Stimulated activated CD4-positive, alpha-beta T cell treated with anti-CD3 and anti-CD28 coated beads, TNF-alpha, amount 100 ng/mL, for 24 hours (primary cell): ENCODE data around the gene KIAA1958.

Source experiments
- DNase-seq, 3 experiments: peaks; one replicate each; pipeline ENCODE4 v3.0.0-alpha.2; 2020; ENCODE audit warnings: low read depth in 3 of 3

The KIAA1958 gene

GRCh38 chr9:112530751-112531205, 44.2 kb downstream of the KIAA1958 start:
- no peak for DNase-seq

- DNase-seq = no peak
These were observed 45.1 kb downstream of the KIAA1958 start for GRCh38 chr9:112531666-112532282.

- DNase-seq = no peak
These were observed 45.8 kb downstream of the KIAA1958 start for GRCh38 chr9:112532427-112532826.

GRCh38 chr9:112533660-112534059, 47.0 kb downstream of the KIAA1958 start:
- no peak for DNase-seq

- no peak for DNase-seq
These were observed 48.7 kb downstream of the KIAA1958 start for GRCh38 chr9:112535301-112535700.

GRCh38 chr9:112535811-112536210, 49.2 kb downstream of the KIAA1958 start:
- no peak for DNase-seq

GRCh38 chr9:112537561-112537960, 50.9 kb downstream of the KIAA1958 start:
- DNase-seq = no peak

- no peak for DNase-seq
These were observed 54.2 kb downstream of the KIAA1958 start for GRCh38 chr9:112540800-112541199.

- DNase-seq = no peak
These were observed 55.1 kb downstream of the KIAA1958 start for GRCh38 chr9:112541685-112542084.

GRCh38 chr9:112542593-112543292, 56.1 kb downstream of the KIAA1958 start:
- DNase-seq = no peak

- DNase-seq = no peak
These were observed 57.9 kb downstream of the KIAA1958 start for GRCh38 chr9:112544477-112544876.

GRCh38 chr9:112545237-112545636, 58.6 kb downstream of the KIAA1958 start:
- no peak for DNase-seq

- DNase-seq = no peak
These were observed 59.8 kb downstream of the KIAA1958 start for GRCh38 chr9:112546149-112547012.

GRCh38 chr9:112548051-112548440, 61.4 kb downstream of the KIAA1958 start:
- no peak for DNase-seq

GRCh38 chr9:112548836-112549595, 62.4 kb downstream of the KIAA1958 start:
- DNase-seq = no peak

GRCh38 chr9:112550531-112550930, 63.9 kb downstream of the KIAA1958 start:
- DNase-seq = no peak

GRCh38 chr9:112551641-112552040, 65.0 kb downstream of the KIAA1958 start:
- DNase-seq = no peak

GRCh38 chr9:112552229-112553056, 65.8 kb downstream of the KIAA1958 start:
- DNase-seq = no peak

- DNase-seq = no peak
These were observed 66.7 kb downstream of the KIAA1958 start for GRCh38 chr9:112553256-112553826.

GRCh38 chr9:112554516-112554915, 67.9 kb downstream of the KIAA1958 start:
- no peak for DNase-seq
